ENCODE data around the gene SKOR1.

SKOR1 gene

GRCh38 chr15:67819636-67820035, 5.7 kb upstream of the SKOR1 start:
- no peak for DNase-seq

GRCh38 chr15:67820122-67820991, 5.0 kb upstream of the SKOR1 start:
- no peak for DNase-seq

- peak; percentile 55 to 65 for DNase-seq
These were observed 4.1 kb upstream of the SKOR1 start for GRCh38 chr15:67820992-67821783.

GRCh38 chr15:67821784-67822440, 3.4 kb upstream of the SKOR1 start:
- DNase-seq = no peak

GRCh38 chr15:67822537-67823313, 2.6 kb upstream of the SKOR1 start:
- peak; percentile 37 to 39 for DNase-seq

- peak; percentile 31 to 44 for DNase-seq
These were observed 1.8 kb upstream of the SKOR1 start for GRCh38 chr15:67823314-67824196.

- DNase-seq = peak; percentile 31 to 34
These were observed 926 bp upstream of the SKOR1 start for GRCh38 chr15:67824197-67824968.

GRCh38 chr15:67825881-67826716, 790 bp downstream of the SKOR1 start:
- DNase-seq = peak; percentile 49 to 53

GRCh38 chr15:67826717-67827561, 1.6 kb downstream of the SKOR1 start:
- peak; percentile 28 to 39 for DNase-seq

- DNase-seq = peak; percentile 25 to 34
These were observed 2.4 kb downstream of the SKOR1 start for GRCh38 chr15:67827562-67828277.

GRCh38 chr15:67828278-67828968, 3.1 kb downstream of the SKOR1 start:
- peak in 1 of 2 experiments; percentile 36 for DNase-seq

- peak; percentile 31 to 35 for DNase-seq
These were observed 3.8 kb downstream of the SKOR1 start for GRCh38 chr15:67828969-67829646.

- DNase-seq = no peak
These were observed 4.6 kb downstream of the SKOR1 start for GRCh38 chr15:67829647-67830504.

GRCh38 chr15:67831363-67831762, 6.1 kb downstream of the SKOR1 start:
- DNase-seq = no peak

GRCh38 chr15:67832031-67832551, 6.8 kb downstream of the SKOR1 start:
- peak in 1 of 2 experiments; percentile 34 for DNase-seq
